LHCN-M2 (cell line): ENCODE data around the gene ROBO2. TPM values are rescaled to one million over a fixed set of nuclear protein-coding genes. Genes with fewer than 3 reads are reported as not detected.

Source experiments
- DNase-seq: peaks from one replicate; pipeline ENCODE4 v3.0.0-alpha.2; 2012; ENCODE audit warnings: low read depth
- total RNA-seq: library from RNA; depleted of rRNA; stranded (reverse); fragments of >200 nt; gene quantifications from 2 replicates; pipeline ENCODE4 v1.2.3, GENCODE V29; 2014

The ROBO2 gene
- total RNA-seq, 1 experiment from 2014 or later: not detected

DNA sequence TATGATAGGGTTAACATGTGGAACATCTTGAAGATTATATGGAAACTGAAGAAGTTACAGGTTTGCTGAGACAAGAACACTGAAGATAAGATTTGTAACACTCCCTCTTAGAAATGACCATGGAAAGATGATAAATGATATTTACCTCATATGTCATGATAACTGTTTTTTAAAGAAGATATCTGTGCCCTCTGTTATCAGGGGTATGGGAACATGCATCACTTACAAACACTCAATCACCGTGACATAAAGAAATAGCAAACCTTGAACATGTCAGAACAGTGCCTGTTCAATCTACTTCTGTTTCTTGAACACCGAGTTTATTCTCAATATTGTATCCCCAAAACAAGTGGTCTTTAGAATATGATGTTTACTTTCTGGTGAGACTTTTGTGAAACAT lies 149.4 kb downstream of the ROBO2 start:
- no peak for DNase-seq

DNA sequence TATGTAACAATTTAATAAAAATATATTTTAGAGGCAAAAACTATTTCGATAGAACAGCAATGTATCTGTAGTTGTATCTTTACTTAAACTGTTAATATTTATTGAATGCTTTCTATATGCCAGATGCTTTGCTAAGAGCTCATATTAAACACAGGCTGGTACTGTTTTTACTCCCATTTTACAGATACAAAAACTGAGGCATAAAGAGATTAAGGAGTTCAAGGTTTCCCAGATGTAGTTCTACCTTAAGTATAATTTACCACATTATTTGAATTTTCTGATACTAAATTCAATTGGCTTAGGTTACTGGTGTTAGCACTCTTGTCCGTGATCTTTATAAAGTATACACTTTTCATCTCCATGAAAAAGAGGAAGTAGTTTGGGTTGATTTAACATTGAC lies 149.8 kb downstream of the ROBO2 start:
- DNase-seq: no peak

DNA sequence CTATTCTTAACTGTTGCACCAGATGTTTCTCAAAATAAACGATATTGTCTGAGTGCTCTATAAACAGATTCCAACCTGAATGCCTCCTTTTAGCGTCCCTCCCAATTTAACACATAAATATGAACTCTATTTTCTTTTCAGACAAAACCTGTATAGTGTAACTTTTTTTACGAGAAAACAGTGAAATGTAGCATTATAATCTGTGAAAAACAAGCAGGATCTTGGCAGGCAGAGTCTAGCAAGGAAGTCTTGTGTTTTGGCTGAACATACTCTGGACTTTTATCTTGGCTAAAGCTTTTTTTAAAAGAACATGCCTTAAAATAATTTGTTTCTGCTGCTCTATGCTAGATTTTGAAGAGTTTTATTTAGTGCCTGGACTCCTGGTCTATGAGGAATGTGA lies 150.5 kb downstream of the ROBO2 start:
- DNase-seq: no peak

DNA sequence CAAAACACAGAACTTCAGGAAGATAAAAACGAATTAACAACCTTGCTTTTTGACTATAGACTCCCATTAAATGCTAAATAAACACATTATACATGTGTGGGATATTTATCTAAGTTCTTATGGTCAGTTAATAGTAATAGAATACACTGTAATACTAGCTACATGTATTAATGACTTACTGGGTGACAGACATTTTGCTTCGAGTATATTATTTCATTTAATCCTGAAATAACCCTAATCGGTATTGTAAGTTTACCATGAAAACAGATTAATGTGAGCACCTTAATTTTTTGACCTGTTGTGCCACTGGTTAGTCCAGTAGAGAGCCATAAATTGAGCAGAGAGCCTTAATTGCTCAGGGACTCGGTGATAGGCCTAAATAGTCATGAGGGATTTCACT lies 151.1 kb downstream of the ROBO2 start:
- DNase-seq: no peak

DNA sequence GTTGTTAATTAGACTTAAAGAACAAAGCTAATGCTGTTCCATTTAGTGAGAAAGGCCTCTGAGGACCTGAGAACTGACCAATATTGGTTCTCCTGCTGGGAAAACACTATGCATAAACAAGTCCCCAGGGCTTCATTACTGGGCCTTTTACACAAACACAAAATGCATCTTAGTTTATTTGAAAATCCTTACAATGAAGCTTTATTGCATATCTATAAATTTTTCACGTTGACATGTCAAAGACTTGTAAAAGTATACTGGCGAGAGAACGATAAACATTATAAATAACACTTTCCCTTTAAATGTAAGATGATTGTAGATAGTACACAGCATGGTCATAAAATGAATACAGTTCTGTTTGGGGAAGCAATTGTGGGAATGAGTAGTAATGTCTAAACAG lies 151.7 kb downstream of the ROBO2 start:
- DNase-seq: no peak

DNA sequence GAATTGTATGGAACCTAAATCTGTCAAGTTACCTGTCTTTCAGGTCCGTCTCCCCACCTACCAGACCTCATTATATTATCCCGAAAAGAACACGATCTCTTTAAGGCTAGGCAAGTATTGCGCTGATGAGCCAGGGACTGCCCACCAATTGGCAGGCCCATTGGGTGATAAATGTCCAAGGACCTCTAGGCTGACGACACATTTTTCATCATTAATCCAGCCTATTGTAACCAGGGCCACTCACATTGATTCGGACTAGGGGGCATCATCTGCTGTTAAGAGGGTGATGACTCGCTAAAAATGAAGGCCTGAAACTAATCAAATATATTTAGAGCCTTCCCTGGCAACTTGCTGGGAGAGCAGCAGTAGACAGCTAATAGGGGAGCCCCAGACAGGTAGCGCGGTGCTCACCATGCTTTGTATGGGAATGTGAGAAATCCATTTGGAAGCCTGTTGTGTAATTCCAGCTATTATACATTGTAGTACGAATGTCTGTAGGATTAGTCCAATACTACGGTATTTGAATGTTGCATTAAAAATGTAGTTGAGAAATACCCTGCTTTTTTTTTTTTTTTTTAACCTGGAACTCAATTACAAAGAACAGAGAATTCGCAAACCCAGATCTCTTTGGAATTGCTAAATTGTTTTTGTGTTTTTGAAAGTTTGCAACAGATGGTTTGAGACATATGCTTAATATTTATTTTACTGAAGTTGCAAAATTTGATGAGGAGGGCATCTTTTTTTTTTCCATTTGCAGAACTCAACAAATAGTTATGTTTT lies 156.1 kb downstream of the ROBO2 start:
- no peak for DNase-seq

DNA sequence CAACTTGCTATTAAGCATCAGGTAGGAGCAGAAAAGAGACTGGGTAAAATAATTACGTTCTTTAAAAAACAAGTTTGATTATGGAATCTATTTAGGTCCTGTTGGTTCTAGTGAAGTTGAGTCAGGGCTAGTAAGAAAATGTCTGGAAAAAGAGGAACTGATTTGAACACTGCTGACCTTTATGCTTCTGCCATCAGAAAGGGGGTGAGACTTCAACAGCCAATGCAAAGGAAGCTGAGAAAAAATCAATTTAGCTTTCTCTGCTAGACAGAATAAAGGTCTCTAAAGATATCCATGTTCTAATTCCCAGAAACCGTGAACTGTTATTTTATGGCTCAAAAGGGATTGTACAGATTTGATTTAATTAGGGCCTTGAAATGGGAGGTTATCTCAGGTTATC lies 157.5 kb downstream of the ROBO2 start:
- no peak for DNase-seq

DNA sequence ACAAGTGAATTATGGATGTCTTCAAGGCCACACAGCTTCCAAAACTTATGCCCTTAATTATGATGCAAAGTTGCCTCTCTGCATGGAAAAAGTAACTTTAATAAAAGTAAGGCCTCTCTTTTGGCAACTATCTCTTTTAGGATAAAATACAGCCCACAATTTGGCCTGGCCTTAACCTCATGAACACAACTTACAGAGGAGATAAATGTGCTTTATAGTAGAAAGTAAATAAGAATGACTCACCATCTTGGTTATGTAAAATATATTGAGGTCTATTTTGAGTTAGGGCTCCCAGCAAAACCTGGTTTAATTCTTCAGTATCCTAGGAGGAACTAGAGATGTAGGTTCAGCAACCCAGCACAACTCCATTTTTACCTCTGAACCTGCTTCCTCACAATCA lies 164.0 kb downstream of the ROBO2 start:
- DNase-seq: no peak

DNA sequence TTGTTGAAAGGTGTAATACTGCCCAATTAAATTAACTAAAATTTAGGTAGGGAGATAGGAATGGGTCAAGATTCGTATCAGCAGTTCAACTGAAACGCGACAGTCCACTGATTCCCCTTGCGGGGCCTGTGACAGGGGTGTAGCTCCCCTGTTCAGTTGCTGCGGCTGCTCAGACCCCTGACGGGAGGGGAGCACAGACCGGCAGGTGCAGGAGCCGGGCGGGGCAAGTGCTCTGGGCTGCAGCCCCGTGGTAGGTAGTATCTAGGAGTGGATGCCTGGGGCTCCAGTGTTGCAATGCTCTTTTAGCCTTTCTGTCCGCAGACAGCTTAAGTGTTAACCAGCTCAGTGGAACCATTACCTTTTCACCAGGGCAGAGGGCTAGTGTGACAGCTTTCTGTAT lies 164.9 kb downstream of the ROBO2 start:
- no peak for DNase-seq

DNA sequence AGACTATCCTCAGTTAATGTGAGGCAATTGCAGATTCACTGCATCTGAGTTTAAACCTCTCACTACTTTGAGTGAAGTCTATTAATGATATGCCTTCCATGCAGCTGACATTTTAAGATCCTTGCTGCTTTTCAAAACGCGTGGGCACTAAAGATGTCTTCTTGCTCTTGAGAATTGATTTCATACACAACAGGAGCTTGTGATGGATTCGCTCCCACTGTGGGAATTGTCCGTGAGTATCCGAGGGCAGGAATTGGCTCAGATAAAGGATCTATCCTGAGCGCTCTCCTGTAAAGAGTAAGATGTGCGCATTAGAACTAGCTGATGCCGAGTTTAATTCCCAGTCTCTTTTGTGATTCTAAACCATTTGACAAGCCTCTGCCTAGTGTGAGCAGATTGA lies 167.9 kb downstream of the ROBO2 start:
- no peak for DNase-seq

DNA sequence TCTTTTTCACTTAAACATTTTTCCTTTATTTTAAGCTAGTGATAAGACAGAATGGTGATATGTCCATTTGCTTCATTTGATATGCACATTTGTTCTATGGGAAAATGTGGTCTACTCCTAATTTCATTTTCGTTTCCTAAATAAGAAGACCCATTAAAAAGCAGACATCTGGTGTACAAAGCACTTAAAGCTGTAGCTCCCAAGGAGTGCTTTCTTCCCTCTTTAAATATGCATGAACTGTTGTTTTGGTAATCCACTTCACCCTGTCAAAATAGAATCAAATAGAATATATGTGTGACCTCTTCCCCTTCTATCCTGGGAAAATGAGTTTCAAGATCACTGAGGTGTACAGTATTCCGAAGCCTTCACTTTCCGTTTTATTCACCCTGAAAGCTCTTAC lies 182.8 kb downstream of the ROBO2 start:
- DNase-seq: no peak

DNA sequence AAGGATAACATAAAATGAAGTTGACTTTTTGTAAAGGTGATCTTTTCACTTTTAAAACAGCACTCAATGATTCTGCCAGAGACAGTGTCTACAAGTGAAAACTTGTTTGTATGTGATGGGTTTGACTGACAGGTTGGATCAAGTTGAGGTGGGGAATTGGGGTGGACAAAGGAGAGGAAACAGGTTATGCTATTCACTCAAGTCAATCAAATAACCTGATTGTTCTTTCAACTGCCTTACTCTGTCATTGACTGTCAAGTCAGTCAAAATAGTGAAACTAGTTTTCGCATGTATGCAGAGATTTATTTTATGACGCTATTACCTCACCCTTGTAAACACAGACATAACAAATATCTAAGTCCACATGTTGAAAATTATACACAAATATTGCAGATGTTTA lies 187.7 kb downstream of the ROBO2 start:
- DNase-seq: no peak

DNA sequence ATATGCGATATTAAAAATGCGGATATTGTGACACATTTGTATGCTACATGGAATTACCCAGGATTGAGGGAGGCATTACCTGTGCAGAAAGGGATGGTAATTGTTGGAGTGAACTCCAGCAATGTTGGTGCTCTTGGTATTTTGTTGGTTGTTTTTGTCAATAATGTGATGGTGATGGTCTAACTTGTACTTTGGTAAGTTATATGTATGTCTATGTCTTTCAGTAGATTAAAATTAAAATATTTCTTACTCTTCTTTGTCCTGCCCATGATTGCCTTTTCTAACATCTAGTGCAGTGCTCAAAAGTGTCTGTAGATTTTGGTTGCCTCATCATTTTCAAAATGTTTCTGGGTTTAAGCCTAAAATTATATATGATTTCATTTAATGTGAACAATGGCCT lies 192.7 kb downstream of the ROBO2 start:
- no peak for DNase-seq

DNA sequence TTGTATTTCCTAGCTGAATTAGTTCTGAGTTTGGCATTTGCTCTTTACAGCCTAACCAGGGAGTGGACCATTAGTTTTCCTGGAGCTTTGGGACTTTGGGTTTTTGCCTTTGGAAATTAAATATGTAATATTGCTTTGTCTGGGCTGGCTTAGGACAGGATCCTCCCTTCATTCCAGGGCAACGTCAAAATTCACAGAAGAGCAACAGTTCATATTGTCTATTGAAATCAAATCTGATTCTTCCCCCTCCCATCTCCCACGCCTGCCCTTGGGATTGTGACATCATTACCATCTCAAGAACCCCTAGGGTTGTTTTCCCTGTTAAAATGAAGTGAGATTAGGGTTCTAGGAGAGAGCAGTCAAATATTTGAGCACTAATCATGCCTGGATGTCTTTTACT lies 194.1 kb downstream of the ROBO2 start:
- DNase-seq: no peak

DNA sequence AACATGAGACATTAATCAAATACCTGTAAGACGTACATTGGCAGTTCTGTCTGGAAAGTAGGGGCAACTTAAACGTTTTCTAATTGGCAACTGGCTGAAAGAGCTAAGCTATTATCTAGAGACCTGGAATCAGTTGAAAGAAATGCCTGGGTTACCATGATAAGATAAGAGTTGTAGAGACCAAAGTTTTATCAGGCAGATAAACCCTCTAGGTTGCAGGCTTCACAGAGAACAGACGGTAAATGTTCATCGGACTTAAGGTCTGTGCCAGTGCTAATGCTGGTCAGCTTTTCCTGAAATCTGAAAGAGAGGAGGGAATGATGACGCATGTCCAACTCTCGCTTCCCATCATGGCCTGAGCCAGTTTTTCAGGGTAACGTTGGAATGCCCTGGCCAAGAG lies 196.2 kb downstream of the ROBO2 start:
- DNase-seq: no peak

DNA sequence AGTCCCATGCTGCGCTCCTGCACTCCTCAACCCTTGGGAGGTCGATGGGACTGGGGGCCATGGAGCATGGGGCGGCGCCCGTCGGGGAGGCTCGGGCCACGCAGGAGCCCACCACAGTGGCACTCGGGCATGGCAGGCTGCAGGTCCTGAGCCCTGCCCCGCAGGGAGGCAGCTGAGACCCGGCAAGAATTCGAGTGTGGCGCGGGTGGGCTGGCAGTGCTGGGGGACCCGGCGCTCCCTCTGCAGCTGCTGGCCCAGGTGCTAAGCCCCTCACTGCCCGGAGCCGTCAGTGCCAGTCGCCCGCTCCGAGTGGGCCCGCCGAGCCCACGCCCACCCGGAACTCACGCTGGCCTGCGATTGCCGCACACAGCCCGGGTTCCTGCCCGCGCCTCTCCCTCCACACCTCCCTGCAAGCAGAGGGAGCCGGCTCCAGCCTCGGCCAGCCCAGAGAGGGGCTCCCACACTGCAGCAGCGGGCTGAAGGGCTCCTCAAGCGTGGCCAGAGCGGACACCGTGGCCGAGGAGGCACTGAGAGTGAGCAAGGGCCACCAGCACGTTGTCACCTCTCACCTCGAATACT lies 200.3 kb downstream of the ROBO2 start:
- no peak for DNase-seq

DNA sequence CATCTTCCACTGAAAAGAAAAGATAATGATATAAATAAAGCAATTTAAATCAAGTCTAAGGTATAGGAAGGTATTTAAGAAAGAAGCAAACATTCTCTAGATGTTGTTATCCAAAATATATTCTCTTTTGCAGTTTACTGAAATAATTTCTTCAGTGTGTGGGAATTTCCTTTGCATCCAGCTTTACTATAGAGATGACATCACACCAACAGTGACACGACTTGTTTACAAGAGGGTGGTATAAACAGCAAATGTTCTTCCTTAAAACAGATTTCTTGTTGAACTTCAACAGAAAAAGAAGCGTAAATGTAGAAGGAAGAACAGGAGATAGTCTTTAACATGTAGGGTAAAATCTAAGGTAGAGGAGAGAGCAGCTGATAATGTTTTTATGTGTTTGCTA lies 202.5 kb downstream of the ROBO2 start:
- DNase-seq: no peak

DNA sequence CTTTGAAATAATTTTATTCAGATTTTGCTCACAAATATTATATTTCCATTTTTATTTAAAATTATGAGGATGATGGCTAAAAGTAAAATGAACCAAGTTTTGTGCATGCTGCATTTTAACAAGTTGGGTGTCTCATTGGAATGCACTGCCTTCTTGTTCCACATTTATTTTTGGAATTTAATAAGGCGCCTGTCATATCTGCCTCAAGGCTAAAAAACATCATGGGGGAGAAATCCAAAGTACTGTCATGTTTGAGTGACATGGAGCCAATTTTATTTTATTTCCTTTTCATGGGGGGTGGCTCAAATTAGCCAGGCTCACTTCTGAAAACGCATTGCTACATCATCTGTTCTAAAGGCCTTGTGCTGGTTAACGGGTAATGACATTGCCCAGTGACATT lies 205.1 kb downstream of the ROBO2 start:
- no peak for DNase-seq

DNA sequence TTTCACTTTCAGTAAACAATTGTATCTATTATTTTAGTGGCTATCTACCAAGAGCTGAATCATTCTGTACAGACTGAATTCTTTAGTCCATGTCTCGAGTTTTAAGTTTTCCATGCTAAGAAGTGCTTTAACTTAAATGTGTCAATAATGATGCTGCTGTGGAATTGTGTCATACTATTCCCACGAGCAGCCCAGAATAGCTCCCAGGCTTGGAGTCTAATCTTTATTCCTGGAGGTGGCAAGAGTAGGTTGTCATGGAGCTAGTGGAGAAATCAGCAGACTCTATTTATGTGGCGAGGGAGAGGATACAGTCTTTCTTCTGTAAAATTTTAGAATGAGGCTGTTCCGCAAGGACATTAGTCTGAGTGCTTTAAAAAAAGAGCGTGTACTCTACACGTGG lies 207.2 kb downstream of the ROBO2 start:
- DNase-seq: no peak

DNA sequence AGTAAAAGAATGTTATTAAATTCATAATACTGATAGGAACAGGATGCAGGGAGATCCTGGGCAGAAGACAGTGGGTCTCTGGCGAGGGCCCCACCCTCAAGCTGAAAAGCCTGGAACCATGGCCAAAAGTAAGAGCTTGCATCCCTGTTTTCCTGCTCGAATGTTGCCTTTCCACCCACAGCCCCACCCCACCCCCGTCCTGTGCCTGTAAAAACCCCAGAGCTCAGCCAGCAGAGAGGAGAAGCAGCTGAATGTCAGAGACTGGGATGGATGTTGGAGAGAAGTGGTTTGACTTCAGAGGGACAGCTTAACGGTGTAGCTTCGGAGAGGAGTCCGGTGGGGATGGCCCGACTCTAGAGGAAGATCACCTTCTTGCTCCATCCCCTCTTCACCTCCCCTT lies 207.9 kb downstream of the ROBO2 start:
- no peak for DNase-seq

DNA sequence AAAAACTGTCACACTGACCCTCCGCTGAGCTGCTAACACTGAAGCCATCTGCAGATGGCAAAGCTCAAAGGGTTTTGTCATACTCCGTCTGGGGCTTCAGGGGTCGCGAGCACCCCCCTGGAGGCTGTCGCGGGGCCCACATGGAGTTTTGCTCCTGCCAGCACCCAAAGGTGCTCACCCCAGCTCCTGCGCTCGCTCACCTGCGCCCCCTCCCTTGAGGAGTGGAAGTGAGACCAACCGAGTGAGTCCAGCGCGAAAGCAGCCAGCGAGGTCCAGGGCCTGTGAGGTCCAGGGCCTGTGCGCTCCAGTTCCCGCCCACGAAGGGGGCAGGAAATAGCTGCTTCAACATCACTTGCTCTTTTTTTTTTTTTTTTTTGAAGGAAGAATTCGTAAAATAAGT lies 208.5 kb downstream of the ROBO2 start:
- DNase-seq: no peak

DNA sequence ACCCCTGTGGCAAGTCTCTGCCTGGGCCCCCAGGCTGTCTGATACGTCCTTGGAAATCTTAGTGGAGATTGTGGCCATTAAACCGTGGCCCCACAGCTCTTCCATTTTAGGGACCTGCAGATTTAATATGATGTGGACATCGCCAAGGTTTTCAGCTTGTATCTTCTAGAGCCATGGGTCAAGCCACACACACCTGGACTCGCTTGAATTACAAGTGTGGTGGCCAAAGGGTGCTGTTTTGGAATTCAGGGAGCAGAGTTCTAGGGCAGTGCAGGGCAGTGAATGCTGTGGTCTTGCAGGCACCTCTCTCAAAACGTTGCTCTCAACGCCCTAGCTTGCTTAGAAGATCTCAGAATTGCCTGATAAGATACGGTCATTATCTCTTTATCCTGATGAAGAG lies 211.2 kb downstream of the ROBO2 start:
- DNase-seq: no peak

DNA sequence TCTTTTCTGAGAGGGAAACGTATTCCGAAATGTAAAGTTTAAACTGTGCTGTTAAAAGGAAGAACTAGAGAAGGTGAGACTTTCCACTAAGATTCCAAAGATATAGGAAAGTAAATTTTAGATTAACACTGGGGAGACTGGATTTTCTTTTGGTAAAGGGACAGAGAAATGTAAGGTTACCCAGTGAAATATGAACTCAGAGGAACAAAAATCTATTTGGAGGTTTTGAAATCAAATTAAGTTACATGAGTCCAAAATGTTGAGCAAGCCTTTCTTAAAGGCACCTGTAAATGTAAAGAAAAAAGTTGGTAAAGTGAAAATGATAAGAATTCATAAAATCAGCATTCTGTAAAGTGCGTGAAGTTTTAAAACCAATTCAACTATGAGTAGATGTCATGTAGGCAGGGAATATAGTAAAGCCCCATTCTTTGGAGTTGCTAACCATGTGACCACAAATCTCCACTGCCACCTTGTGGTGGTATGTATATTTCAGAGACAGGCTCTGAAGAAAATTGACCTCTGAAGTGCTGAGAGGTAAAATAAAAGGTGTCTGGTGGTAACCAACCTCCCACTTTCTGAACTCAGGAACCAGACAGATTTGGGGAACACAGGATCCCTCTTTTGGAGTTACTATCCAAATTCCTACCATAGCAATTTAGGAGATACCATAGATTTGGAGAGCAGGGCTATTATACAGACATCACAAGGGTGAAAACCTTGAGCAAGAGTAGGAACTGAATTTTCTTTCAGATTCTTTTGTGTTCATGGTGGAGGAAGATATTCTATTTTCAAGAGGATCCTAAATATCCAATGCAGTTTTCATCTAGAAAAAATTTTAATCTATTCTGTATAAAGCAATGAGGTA lies 215.3 kb downstream of the ROBO2 start:
- DNase-seq: peak; percentile 0
